Hepatocyte (in vitro differentiated cells): Measurements from ENCODE around the gene TSPO2. TPM values are rescaled to one million over a fixed set of nuclear protein-coding genes. Genes with fewer than 3 reads are reported as not detected.
A peak's percentile ranks its signal among the peaks of the same experiment; 100 is the strongest.

Experiments
- DNase-seq: peaks from one replicate; pipeline ENCODE4 v3.0.0-alpha.2; 2016; ENCODE audit warnings: low spot score
- H2AFZ ChIP-seq: fragments of 200-600 bp; sonication (generic); 2 replicates; pipeline ENCODE4 v1.6.0; 2016; ENCODE audit warnings: antibody characterized with exemption, mild to moderate bottlenecking
- H3K27ac ChIP-seq: fragments of 200-600 bp; sonication (generic); 2 replicates; pipeline ENCODE4 v1.5.1; 2016; ENCODE audit warnings: mild to moderate bottlenecking
- H3K27me3 ChIP-seq: fragments of 200-600 bp; sonication (generic); 2 replicates; pipeline ENCODE4 v1.6.1; 2016
- H3K36me3 ChIP-seq: fragments of 200-600 bp; sonication (generic); replicated peaks from 2 replicates; pipeline ENCODE4 v1.5.1; 2016; ENCODE audit warnings: low read depth; ENCODE audit not compliant: insufficient read depth
- H3K4me1 ChIP-seq: fragments of 200-600 bp; sonication (generic); 2 replicates; pipeline ENCODE4 v1.5.1; 2016; ENCODE audit warnings: mild to moderate bottlenecking, moderate library complexity; ENCODE audit not compliant: insufficient read depth
- H3K4me2 ChIP-seq: fragments of 200-600 bp; sonication (generic); 2 replicates; pipeline ENCODE4 v1.6.0; 2016
- H3K4me3 ChIP-seq: fragments of 200-600 bp; sonication (generic); 2 replicates; pipeline ENCODE4 v1.5.1; 2016; ENCODE audit warnings: mild to moderate bottlenecking
- H3K79me2 ChIP-seq: fragments of 200-600 bp; sonication (generic); 2 replicates; pipeline ENCODE4 v1.6.0; 2017; ENCODE audit warnings: mild to moderate bottlenecking
- H3K9me2 ChIP-seq: fragments of 200-600 bp; sonication (generic); replicated peaks from 2 replicates; pipeline ENCODE4 v1.6.0; 2017; ENCODE audit warnings: mild to moderate bottlenecking; ENCODE audit not compliant: insufficient read depth
- H3K9me3 ChIP-seq: fragments of 200-600 bp; sonication (generic); 2 replicates; pipeline ENCODE4 v1.5.1; 2016; ENCODE audit warnings: low read depth, mild to moderate bottlenecking
- H4K20me1 ChIP-seq: fragments of 200-600 bp; sonication (generic); 2 replicates; pipeline ENCODE4 v1.6.0; 2016; ENCODE audit warnings: mild to moderate bottlenecking; ENCODE audit not compliant: insufficient read depth, poor library complexity, severe bottlenecking
- CTCF ChIP-seq: fragments of 200-600 bp; sonication (generic); IDR thresholded peaks from 2 replicates; pipeline ENCODE4 v1.5.1; 2016; ENCODE audit warnings: antibody characterized with exemption, mild to moderate bottlenecking; ENCODE audit not compliant: poor library complexity
- EZH2 ChIP-seq: fragments of 200-600 bp; sonication (generic); IDR thresholded peaks from 2 replicates; pipeline ENCODE4 v1.6.1; 2016; ENCODE audit warnings: antibody characterized with exemption, mild to moderate bottlenecking, borderline replicate concordance
- EZH2phosphoT487 ChIP-seq: fragments of 200-600 bp; sonication (generic); IDR thresholded peaks from one replicate; pipeline ENCODE4 v1.6.1; 2018; ENCODE audit warnings: antibody characterized with exemption, mild to moderate bottlenecking, low read depth, moderate library complexity; ENCODE audit not compliant: unreplicated experiment, severe bottlenecking
- WGBS: methylation state at CpG from one replicate; pipeline ENCODE4 v1.1.6; 2016; ENCODE audit warnings: low lambda C conversion rate; ENCODE audit errors: missing lambda C conversion rate; 5-methylcytosine and 5-hydroxymethylcytosine counted together
- polyA plus RNA-seq: library from polyadenylated mRNA; unstranded; fragments of >200 nt; fragmentation: Nextera tagmentation; extraction: Ambion mirVana; gene quantifications from 2 replicates; pipeline ENCODE4 v1.2.1, GENCODE V29; 2016
- total RNA-seq: library from RNA; depleted of rRNA; stranded (reverse); fragments of >200 nt; gene quantifications from 2 replicates; pipeline ENCODE4 v1.2.3, GENCODE V29; 2014

TSPO2 gene
- total and polyA plus RNA-seq, 2 experiments from 2014 or later: 0.27 to 0.36 TPM

GRCh38 chr6:41047745-41048732 is 5.8 kb downstream of the TSPO2 start:
- Histone ChIP-seq H3K27me3 (no peaks in the 10 kb centered on the region), H2AFZ (no peak overlapping the region), H3K27ac (peak overlapping the region; percentile 72), H3K36me3 (no peaks in the 10 kb centered on the region), H3K9me3 (no peaks in the 10 kb centered on the region), H3K9me2 (no peaks in the 10 kb centered on the region), H3K4me3 (no peak overlapping the region), H3K79me2 (no peaks in the 10 kb centered on the region), H4K20me1 (no peaks in the 10 kb centered on the region), H3K4me2 (no peak overlapping the region), H3K4me1 (peaks cover 64% of the 10 kb centered on the region)
- no peak for DNase-seq
- no peak for TF ChIP-seq EZH2phosphoT487
- no peak for TF ChIP-seq EZH2
- WGBS: 69% methylated on average over 9 of the region's 9 CpGs

DNA sequence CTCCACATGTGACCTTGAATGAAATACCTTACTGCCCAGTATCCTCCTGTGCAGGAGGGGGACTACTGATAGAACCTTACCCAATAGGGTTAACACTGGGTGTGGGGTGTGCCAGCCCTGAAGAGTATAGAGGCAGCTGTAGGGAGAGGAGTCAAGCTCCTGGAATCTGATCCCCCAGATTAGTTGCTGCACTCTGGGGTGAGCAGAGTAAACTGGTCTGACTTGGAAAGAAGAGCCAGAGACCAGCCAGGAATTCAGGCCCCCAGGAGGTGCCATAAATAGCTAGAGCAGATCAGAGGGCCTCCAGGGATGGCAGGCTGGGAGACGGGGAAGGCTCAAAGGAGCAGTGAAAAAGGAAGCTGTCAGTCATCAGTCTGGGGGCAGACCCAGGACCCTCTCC is 7.3 kb downstream of the TSPO2 start:
- peak; percentile 48 for DNase-seq

DNA sequence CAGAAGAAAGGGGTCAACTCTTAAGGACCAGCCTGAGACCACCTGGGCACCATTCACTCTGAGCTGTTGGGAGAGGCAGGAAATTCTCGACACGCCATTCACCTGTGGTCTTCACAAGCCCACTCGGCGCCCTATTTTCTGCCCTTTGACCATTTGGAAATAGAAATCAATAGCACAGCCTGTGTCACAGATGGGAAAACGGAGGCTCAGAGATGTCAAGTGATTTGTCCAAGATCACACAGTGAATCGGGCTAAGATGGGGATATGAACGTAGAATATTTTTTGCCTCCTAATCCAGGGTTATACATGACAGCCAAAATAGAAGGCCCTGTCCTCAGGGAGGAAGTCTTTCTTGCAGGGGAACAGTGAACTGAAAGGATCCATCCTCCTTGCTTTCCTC is 7.7 kb downstream of the TSPO2 start:
- TF ChIP-seq EZH2phosphoT487: no peak
- no peak for TF ChIP-seq EZH2
- TF ChIP-seq CTCF: no peak
- no peaks in the 10 kb centered on the region for H3K36me3 ChIP-seq
- peak overlapping the region; percentile 6 for H3K4me2 ChIP-seq
- WGBS: 82% methylated on average over 7 of the region's 7 CpGs
- no peaks in the 10 kb centered on the region for H3K9me3 ChIP-seq
- DNase-seq: no peak
- no peaks in the 10 kb centered on the region for H3K27me3 ChIP-seq
- H3K4me3 ChIP-seq: no peak overlapping the region
- no peaks in the 10 kb centered on the region for H3K79me2 ChIP-seq
- no peaks in the 10 kb centered on the region for H3K9me2 ChIP-seq
- no peaks in the 10 kb centered on the region for H4K20me1 ChIP-seq
- H3K4me1 ChIP-seq: peaks cover 77% of the 10 kb centered on the region
- no peak overlapping the region for H2AFZ ChIP-seq
- H3K27ac ChIP-seq: peak overlapping the region; percentile 72

More for the DNA sequence above, 7.3 kb downstream of the TSPO2 start:
- H4K20me1 ChIP-seq: no peaks in the 10 kb centered on the region
- 17% methylated on average over 1 of the region's 1 CpG for WGBS
- H3K4me2 ChIP-seq: peak overlapping the region; percentile 6
- H3K4me1 ChIP-seq: peaks cover 73% of the 10 kb centered on the region
- H3K36me3 ChIP-seq: no peaks in the 10 kb centered on the region
- TF ChIP-seq EZH2phosphoT487 (no peak), EZH2 (no peak), CTCF (no peak)
- H3K27ac ChIP-seq: peak overlapping the region; percentile 72
- H3K27me3 ChIP-seq: no peaks in the 10 kb centered on the region
- no peak overlapping the region for H2AFZ ChIP-seq
- H3K79me2 ChIP-seq: no peaks in the 10 kb centered on the region
- no peak overlapping the region for H3K4me3 ChIP-seq
- no peaks in the 10 kb centered on the region for H3K9me3 ChIP-seq
- H3K9me2 ChIP-seq: no peaks in the 10 kb centered on the region

DNA sequence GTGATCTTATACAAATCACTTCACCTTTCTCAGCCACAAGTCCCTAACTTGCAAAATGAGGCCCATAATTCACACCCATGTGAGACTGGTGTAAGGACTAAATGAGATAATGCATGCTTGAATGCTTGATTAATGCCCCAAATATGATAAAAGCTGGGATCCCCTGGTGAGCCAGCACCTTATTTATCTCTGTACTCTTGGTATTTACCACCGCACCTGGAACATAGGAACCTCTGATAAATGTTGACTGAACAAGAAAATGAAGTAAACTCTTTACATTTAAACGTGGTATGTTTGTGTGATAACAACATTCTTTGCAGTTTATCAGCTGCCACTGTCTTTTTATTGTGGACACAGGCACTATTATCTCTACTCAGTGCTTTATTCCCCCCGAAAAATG is 8.3 kb downstream of the TSPO2 start:
- 32% methylated on average over 3 of the region's 3 CpGs for WGBS
- Histone ChIP-seq H3K9me2 (no peaks in the 10 kb centered on the region), H3K27ac (peak overlapping the region; percentile 72), H3K36me3 (no peaks in the 10 kb centered on the region), H4K20me1 (no peaks in the 10 kb centered on the region), H3K9me3 (no peaks in the 10 kb centered on the region), H2AFZ (no peak overlapping the region), H3K4me3 (no peak overlapping the region), H3K4me1 (peaks cover 77% of the 10 kb centered on the region), H3K79me2 (no peaks in the 10 kb centered on the region), H3K4me2 (no peak overlapping the region), H3K27me3 (no peaks in the 10 kb centered on the region)
- TF ChIP-seq CTCF (no peak), EZH2 (no peak), EZH2phosphoT487 (no peak)
- no peak for DNase-seq
